Stimulated activated CD4-positive, alpha-beta T cell treated with anti-CD3 and anti-CD28 coated beads, Interleukin-2, amount 100 ng/mL, for 48 hours (primary cell): ENCODE data around the gene CLASRP.

Source experiments
- DNase-seq, 2 donors: peaks; one replicate each; pipeline ENCODE4 v3.0.0-alpha.2; 2020

Gene CLASRP

DNA sequence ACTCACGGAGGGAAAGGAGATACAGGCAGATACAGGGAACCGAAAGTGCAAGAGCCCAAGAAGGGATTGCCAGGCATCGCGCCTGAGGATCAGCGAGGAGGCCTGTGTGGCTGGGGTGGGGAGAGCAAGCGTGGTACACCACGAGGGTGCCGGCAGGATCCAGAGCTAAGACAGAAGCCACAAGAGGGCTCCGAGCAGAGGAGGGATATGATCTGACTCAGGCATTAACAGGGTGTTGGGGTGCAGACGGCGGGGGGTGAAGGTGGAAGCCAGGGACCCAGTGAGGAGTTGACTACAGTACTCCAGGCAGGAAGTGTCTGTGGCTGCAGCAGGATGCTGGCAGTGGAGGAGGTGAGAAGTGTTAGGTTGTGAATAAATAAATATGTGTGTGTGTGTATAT is 48.7 kb downstream of the CLASRP start:
- no peak for DNase-seq

DNA sequence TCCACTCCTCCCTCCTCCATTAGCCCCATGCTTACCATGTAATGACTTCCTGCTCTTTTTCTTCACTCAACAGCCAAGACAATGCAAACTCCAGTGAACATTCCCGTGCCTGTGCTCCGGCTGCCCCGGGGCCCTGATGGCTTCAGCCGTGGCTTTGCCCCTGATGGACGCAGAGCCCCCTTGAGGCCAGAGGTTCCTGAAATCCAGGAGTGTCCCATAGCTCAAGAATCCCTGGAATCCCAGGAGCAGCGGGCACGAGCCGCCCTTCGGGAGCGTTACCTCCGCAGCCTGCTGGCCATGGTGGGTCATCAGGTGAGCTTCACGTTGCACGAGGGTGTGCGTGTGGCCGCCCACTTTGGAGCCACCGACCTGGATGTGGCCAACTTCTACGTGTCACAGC is 51.2 kb downstream of the CLASRP start:
- no peak for DNase-seq

DNA sequence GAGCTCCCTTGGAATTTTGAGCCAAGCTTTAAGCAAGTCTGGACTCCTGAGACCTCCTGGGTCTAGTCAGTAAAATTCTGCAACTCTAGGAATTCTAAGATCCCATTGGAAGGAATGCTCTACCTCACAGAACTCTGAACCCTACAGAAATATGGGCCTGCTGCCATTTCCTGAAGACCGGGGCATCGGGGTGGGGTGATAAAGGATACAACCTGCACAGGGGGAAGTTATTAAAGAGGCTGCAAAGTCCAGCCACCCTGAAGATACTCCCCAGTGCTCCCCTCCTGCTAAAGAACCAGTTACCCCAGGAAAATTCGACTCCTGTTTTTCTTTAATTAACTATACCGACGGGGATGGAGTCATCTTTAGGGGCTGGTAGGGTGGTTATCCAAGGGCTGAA is 51.8 kb downstream of the CLASRP start:
- no peak for DNase-seq

DNA sequence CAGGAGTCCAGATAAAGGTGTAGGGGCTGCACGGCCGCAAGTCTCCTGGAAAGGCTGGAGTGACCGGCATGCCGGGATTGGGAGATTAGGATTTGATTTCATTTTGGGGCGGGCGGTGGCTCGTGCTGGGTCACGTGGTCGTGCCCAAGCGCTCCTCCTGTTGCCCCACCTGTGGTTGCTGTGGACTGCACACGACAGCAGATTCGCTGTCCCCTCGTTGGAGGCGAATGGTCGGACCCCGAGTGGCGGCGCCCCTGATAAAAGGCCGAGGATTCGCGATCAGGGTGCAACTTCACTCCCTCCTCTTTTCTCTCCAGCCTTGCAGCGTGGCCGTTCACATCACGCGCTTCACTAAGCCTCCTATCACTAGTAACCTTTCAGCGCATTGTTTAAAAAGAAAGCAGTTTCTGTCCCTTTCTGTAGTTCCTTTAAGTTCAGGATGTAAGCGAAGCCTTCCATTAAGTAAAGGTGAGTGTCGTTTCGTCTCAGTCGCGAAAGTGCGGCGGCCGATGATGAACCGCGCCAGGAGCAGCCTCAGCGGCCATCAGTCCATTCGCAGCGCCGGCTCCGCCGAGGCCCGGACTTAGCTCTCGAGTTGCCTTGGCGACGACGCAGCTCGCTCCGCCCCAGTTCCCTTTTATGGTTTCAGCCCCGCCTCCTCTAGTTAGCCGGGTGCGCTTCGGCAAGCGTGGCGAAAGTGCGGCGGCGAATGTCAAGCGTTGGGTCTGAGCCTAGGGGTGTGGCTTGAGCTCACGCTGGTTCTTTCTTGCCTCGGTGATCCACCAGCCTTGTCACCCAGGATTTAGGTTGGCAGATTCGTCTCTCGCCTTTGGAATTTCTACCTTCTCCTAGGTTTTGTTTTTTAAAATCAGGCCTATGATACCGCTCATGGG is 52.4 kb downstream of the CLASRP start:
- DNase-seq = peak; percentile 93 to 98

DNA sequence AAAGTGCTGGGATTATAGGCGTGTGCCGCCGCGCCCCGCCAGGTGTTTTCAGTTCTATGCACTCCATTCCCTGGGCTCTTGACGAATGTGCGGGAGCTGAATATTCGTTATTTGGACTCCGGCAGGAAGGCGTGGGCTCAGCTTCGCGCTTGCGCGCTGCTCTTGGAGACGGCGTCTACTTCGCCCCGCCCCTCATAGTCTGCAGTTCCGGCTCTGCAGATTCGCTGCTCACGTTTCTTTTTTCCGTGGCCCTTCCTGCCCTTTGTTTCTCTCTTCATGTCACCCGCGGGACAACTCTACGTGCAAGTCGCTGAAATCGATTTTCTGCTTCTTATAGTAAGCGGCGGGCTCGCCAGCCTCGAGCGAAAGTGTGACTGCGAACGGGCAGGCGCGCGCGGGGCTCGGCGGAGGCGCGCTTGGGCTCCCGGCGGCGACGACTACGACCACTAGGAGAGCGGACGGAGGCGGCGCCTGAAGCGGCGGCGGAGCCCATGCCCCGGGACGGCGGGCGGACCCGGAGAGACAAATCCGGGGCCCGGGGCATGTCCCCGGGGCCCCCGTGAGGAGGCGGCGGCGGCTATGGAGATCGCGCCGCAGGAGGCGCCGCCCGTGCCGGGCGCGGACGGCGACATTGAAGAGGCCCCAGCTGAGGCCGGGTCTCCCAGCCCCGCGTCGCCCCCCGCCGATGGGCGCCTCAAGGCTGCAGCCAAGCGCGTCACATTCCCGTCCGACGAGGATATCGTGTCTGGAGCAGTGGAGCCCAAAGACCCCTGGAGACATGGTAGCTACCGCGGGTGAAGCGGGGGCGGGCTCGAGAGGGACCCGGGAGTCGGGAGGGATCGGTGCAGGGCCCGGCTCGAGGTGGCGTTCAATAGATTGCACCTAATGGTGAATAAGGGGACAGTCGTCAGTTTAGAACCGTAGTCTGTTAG is 54.2 kb downstream of the CLASRP start, which contains the start of gene PPP1R37:
Gene PPP1R37 (plus strand): TSS at position 433 of the 932 bp plus-strand sequence. CDS start 147 bp downstream, at position 580.
- peak; percentile 84 to 87 for DNase-seq

DNA sequence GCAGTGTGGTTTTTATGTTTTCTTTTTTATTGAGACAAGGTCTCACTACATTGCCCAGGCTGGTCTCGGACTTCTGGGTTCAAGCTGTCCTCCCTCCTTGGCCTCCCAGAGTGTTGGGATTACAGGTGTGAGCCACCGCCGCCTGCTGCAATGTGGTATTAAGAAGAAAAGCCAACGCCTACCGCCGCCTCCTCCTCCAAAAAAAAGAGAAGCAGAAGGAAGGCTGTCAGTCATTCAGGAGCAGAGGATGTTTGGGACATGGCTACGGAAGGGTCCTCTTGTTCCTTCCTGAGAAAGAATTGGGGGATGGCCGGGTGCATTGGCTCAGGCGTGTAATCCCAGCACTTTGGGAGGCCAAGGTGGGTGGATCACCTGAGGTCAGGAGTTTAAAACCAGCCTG is 55.3 kb downstream of the CLASRP start:
- no peak for DNase-seq

DNA sequence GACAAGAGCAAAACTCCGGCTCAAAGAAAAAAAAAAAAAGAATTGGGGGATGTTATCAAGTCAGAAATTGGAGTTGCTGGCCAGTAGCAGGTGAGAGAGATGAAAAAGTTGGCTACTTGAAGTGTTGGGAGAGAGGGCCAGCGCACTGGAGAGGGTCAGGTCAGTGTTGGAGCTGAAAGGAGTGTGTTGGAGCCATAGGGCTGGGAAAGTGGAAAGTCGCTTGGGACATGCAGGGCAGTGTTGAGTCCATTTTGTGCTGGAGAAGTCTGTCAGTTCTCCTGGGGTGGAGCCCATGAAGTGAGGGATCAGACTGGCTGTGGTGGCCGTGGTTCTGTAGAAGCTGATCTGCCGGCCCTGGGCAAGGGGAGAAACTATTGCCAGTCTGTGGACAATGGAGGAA is 55.9 kb downstream of the CLASRP start:
- no peak for DNase-seq

DNA sequence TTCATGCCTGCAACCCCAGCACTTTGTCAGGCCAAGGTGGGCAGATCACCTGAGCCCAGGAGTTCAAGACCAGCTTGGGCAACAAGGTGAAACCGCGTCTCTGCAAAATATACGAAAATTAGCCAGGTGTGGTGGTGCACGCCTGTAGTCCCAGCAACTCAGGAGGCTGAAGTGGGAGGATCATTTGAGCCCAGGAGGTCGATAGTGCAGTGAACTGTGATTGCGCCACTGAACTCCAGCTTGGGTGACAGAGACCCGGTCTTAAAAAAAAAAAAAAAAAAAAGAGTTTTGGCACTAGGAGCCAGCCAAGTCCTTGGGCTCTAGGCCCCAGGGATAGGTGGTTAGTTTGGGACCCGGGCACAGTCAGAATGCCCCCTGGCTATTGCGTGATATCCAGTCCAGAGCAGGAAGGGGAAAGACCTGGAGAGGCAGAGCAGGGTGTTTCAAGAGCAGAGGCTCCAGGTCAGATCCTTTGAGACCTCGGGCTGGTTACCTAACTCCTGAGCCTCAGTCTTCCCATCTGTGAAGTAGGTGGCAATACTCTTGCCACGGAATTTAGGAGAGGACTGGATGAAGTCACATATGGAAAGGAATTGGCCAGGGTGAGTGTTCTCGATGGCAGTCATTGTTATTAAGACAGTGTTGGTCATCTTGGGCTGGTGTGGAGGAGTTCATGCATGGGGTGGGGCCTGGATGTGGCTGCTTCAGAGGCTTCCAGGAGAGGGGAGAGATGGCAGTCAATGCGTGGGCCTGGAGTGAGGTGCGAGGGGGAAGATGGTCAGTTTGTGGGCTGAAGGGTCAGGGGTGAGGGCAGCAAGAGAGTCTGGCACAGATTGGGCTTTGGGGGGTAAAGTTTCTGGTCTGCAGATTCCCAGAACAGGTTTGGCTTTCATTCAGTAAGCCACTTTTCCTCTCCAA is 56.9 kb downstream of the CLASRP start:
- DNase-seq = no peak

DNA sequence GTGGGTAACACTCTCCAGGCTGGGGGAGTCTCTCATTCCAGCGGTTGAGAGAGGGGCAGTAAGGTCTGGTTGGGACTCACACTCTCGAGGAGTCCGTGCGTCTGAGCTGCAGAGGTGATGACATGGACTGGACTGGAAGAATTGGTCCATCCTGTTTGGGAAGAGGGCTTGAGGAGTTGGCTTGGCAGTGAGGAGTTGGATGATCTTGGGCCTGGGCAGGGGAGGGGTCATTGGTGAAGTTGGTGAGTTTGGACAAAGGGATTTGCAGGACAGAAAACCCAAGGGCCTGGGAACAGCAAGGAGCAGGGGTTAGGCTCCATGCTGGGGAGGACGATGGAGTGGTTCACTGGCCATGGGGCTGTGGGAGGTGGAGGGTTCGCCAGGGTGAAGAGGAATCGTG is 57.9 kb downstream of the CLASRP start:
- DNase-seq = no peak

DNA sequence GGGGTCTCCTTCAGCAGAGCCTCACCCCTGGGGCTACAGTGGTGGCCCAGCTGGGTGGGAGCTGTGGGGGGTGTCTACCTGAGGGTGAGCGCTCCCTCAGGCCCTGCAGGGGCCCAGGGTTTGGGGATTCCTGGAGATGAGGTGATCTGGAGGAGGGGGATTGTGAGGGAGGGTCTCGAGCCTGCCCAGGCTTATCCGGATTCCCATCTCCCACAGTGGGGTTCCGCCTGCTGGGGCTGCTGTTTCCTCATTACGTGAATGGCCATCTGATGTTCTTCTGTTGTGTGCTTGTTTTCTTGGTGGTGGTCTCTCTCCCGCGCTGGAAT is 58.6 kb downstream of the CLASRP start:
- DNase-seq = no peak

DNA sequence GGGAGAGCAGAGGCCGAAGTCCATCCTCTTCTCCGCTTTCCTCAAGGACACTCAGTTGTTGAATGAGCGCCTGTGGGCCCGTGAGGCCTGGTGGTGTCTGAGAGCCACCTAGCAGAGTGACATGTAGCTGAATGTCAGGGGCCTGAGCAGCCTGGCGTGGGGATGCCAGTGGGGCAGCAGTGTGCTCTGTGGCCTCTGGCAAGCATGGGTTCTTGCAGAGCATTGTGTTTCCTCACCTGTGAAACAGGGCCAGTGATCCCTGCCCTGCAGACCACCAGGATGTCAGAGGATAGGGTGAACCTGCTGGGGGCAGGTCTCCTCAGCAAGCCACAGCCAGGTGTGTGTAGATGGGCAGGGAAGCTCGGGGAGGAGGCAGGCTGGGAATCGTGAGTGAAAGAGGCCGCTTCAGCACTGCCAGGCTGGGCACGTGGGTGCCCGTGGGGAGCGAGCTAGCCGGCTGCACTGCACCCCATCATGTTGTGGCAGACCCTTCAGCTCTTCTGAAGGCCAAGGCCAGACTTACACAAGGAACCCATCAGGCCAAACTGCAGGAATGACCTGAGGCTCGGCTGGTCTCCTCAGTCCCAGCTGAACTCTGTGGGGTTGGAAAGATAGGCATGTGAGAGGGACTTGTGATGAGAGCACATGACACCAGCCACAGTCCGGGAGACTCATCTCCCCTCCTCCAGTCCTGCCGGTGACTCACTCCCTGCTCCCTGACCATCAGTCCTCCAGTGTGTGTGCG is 59.1 kb downstream of the CLASRP start:
- DNase-seq = no peak

DNA sequence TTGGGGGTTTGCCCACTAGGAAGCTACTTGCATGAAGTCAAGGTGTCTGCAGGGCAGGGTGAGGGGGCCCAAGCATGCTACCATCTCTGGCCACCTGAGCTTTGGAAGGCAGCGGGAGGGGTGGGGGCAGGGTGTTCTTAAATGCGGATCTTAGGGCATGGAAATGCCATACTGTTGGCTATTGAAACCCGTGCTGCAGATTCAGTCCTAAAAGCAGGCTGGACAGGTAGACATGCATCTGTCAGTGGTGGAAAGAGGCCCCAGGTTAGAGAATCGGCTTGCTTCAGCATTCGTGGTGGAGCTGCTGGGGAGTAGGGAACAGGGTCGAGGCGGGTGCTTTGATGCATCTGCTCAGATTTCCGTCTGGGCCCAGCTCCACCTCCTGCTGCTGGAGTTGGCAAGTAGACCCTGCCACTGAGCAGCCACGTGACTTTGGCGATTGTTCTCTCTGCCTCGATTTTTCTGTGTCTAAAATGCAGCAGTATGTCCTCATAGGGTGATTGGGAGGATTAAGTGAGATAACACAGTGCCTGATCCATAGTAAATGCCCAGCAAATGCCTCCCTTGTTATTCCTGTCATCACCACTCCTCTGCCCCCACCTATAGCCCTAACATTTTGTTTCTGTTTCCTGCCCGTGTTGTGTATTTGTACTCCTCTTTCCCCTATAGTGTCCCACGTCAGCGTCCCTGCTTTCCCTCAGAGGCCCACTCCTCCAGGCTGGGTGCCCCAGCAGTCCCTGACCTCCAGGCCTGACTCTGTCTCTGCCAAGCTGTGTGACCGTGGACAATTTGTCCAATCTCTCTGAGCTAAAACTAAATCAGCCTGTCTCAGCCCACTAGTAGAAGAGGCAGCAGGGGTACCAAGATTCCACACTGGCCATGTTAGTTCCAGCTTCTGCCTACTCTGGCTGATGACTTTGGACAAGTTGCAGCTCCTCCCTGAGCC is 59.9 kb downstream of the CLASRP start:
- no peak for DNase-seq

DNA sequence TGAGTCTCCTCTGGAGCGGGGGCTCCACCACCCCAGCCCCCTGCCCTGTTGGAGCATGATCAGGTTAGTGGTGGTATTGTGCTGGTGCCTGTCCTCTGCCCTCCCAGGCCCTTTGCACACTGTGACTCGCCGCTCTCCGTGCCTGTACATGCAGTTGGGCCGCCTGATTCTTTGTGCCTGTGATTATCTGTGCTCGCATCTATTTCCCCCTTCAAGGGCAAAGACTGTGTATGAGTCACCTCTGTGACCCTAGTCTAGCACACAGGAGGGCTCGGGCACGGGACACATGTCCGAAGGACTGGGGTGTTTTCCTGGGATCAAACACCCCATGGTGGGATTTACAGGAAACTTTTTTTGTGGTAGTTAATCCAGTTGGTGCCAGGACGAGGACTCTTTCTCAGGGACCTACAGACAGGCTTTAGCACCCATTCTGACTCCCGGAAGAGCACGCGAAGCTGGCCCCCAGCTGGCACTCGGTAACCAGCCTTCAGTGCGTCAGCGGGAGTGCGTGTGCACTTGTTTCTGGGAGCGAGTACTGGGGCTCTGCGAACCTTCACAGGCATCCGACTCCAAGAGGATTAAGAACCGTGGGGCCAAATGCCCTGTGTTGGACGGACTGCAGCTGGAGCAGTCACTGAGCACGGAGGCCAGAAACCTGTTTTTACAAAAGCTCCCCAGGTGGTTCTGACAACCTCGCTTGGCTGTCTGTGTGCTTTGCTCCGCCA is 60.8 kb downstream of the CLASRP start:
- DNase-seq = no peak

DNA sequence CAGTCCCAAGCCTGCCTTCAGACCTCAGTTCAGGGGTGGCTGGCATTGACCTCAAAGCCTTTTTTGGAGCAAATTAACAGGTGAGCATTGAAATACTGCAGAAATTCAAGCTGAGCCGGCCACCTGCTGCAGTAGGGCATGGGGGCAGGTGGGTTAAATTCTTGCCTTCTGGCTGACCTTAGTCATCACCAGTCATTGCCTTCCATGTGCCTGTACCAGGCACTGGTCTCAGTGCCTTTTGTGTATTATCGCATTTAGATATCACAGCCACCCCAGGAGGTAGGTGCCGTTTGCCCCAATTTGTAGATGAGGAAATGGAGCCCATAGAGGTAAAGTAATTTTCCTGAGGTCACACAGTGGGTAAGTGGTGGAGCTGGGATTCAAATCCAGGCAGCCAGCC is 61.4 kb downstream of the CLASRP start:
- DNase-seq = no peak

DNA sequence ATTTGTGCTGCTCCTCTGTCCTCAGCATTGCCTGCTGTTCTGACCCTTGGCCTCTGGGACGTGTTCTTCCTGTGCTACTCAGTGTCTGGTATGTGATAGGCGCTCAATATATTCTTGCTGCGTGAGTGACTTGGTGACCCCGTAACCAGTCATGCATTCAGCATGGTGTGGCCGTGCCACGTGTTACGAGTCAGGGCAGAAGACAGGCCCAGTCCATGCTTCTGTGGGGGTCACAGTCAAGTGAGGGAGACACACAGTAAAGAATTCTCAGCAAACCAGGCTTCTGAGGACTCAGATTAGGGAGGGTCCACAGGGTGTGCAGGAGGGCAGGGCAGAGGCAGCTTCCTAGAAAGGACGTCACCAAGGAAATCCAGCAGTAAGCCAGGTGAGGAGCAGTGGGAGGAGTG is 62.0 kb downstream of the CLASRP start:
- no peak for DNase-seq

DNA sequence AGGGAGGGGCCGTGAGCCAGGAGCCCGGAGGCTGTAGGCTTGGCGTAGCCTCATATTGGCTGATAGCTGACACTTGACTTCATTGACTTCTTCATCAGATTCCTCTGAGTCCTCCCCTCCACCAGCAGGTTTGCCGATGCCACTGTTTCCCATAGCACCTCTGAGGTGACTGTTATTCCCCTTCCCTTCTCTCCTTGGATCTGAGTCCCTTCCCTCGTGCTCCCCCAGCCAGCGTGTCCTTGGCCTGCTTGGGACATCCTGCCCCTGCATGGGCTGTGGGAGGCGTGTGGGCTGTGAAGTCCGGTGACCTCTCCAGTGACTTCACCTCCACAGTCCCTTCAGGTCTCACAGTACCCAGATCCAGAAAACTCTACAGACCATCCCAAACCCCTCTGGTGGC is 63.0 kb downstream of the CLASRP start:
- no peak for DNase-seq

DNA sequence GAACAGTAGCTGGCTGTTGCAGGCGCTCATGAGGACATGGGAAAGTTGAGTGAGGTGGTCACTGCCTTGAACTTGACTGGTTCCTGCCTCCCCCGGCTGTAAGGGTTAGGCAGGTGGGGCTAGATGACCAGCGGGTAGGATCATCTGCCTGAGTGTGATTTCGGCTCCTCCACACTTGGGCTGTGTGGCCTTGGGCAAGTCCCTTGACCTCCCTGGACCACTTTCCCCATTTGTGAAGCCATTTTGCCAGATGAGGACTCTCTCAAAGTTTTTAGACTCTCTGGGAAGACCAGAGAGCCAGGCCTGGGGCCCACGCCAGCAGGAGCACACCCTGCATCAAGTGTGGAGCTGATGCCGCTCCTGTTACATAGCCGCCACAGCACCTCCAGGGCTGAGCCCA is 63.6 kb downstream of the CLASRP start:
- no peak for DNase-seq

DNA sequence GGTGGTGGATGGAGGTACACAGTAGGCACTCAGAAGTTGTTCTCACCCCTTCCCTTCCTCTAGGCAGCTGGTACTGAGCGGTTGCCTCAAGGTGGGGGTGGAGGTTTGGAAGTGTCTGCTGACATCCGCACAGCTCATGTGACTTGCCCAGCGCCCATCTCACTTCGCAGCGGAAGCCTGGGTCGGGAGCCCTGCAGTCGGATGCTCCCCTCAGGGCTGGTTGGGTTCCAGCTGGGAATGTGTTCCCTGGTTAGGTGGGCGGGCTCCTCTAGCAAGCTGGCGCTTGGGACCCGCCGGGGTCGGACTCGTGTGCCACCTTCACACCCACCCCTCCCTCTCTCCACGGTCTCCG is 64.3 kb downstream of the CLASRP start:
- DNase-seq = no peak

DNA sequence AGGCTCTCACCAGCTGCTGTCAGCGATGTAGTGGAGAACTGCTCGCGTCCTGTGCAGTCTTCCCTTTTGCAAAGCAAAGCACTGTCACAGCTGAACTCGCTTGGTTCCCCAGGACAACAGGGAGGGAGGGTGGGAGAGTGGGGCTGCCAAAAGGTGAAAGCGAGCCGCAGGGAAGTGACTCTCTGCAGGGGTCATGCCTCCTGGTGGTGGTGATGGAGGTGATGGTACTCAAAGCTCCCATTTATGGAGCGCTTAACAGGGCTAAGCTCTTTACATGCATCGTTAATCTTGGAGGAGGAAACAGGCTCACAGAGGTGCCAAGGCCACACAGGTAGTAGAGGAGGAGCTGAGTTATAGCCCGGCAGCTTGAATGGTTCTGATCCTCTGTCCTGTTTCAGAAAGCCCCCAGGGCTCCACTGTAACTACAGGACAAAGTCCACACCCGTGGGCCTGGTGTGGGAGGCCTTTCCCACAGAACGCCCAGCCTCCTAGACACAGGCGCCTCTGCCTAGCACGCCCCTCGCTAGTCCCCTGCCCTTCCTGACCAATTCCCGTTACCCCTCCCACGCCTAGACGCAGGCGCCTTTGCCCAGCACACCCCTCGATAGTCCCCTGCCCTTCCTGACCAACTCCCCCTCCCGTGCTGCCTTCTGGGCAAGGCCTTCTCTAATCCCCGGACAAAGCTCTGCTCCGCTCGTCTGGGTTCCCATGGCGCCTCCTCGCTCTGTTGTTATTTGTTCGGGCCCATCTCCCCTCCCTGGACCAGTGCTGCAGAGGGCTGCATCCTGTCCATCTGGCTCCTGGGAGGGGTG is 64.9 kb downstream of the CLASRP start:
- DNase-seq = no peak
